GM12873 (cell line): Measurements from ENCODE around the gene FCN1.

Experiments used
- CTCF ChIP-seq: IDR thresholded peaks from 2 replicates; pipeline ENCODE4 v1.5.1; 2012; ENCODE audit warnings: low read depth, mild to moderate bottlenecking, moderate library complexity, low read length, control low read depth; ENCODE audit not compliant: insufficient read depth; ENCODE audit errors: missing control alignments

Gene FCN1

GRCh38 chr9:134914501-134914834, 3.2 kb downstream of the FCN1 start:
- TF ChIP-seq CTCF, result no peak

- no peak for TF ChIP-seq CTCF
Measured at GRCh38 chr9:134913713-134914500, 3.8 kb downstream of the FCN1 start.

- no peak for TF ChIP-seq CTCF
Measured at GRCh38 chr9:134913041-134913712, 4.5 kb downstream of the FCN1 start.

- TF ChIP-seq CTCF, result no peak
Measured at GRCh38 chr9:134912126-134912840, 5.4 kb downstream of the FCN1 start.

- TF ChIP-seq CTCF, result no peak
Measured at GRCh38 chr9:134909511-134910481, 7.9 kb downstream of the FCN1 start.

- no peak for TF ChIP-seq CTCF
Measured at GRCh38 chr9:134908524-134909309, 9.0 kb downstream of the FCN1 start.
